ENCODE data around the gene MAP3K3. TPM values are rescaled to one million over a fixed set of nuclear protein-coding genes. Genes with fewer than 3 reads are reported as not detected.

The MAP3K3 gene
- polyA plus RNA-seq, 4 donors: 8.1 to 17.1 (median 11.1) TPM

GRCh38 chr17:63626551-63627180 is 4.4 kb downstream of the MAP3K3 start:
- DNase-seq: no peak
- H3K4me3 ChIP-seq (ENCODE audit: low read depth in 1 of 3, low read length in 3 of 3): no peak overlapping the region
- no peak for FAIRE-seq
- no peak overlapping the region for H3K27ac ChIP-seq (ENCODE audit: low read depth in 1 of 3, low read length in 2 of 3)
- H3K36me3 ChIP-seq (ENCODE audit: control insufficient read depth in 3 of 3, insufficient read depth in 2 of 3, low read depth in 1 of 3, low read length in 3 of 3): peaks cover 0 to 2% (median 0%) of the 10 kb centered on the region in 3 donors
- H3K9me3 ChIP-seq (ENCODE audit: control insufficient read depth in 2 of 2, insufficient read depth in 1 of 2, low read depth in 1 of 2, low read length in 1 of 2): no peaks in the 10 kb centered on the region
- H3K27me3 ChIP-seq (ENCODE audit: control insufficient read depth in 3 of 3, insufficient read depth in 3 of 3, low read length in 3 of 3): no peaks in the 10 kb centered on the region
- H3K4me1 ChIP-seq (ENCODE audit: control insufficient read depth in 3 of 3, insufficient read depth in 2 of 3, low read depth in 1 of 3, low read length in 2 of 3): peaks cover 4 to 12% (median 6%) of the 10 kb centered on the region in 3 donors
- 57 to 64% (median 58%) methylated on average over 4 of the region's 4 CpGs for WGBS, 3 donors

- H3K4me1 ChIP-seq (ENCODE audit: control insufficient read depth in 3 of 3, insufficient read depth in 2 of 3, low read depth in 1 of 3, low read length in 2 of 3): peaks cover 0 to 6% (median 3%) of the 10 kb centered on the region in 3 donors
- no peaks in the 10 kb centered on the region for H3K27me3 ChIP-seq (ENCODE audit: control insufficient read depth in 3 of 3, insufficient read depth in 3 of 3, low read length in 3 of 3)
- no peak for DNase-seq
- H3K27ac ChIP-seq (ENCODE audit: low read depth in 1 of 3, low read length in 2 of 3): no peak overlapping the region
- H3K9me3 ChIP-seq (ENCODE audit: control insufficient read depth in 2 of 2, insufficient read depth in 1 of 2, low read depth in 1 of 2, low read length in 1 of 2): no peaks in the 10 kb centered on the region
- no peak overlapping the region for H3K4me3 ChIP-seq (ENCODE audit: low read depth in 1 of 3, low read length in 3 of 3)
- no peak for FAIRE-seq
- H3K36me3 ChIP-seq (ENCODE audit: control insufficient read depth in 3 of 3, insufficient read depth in 2 of 3, low read depth in 1 of 3, low read length in 3 of 3): peaks cover 0 to 7% (median 0%) of the 10 kb centered on the region in 3 donors
- WGBS, 3 donors: 71 to 76% (median 71%) methylated on average over 1 of the region's 1 CpG
These were observed 7.4 kb downstream of the MAP3K3 start for GRCh38 chr17:63629627-63630026.

- H3K27ac ChIP-seq (ENCODE audit: low read depth in 1 of 3, low read length in 2 of 3): no peak overlapping the region
These were observed 8.8 kb downstream of the MAP3K3 start for GRCh38 chr17:63631062-63631461.

GRCh38 chr17:63631626-63632025 is 9.4 kb downstream of the MAP3K3 start:
- H3K36me3 ChIP-seq (ENCODE audit: control insufficient read depth in 3 of 3, insufficient read depth in 2 of 3, low read depth in 1 of 3, low read length in 3 of 3): peaks cover 3 to 13% (median 7%) of the 10 kb centered on the region in 3 donors
- WGBS, 3 donors: 86 to 100% (median 97%) methylated on average over 1 of the region's 1 CpG
- no peak overlapping the region for H3K4me3 ChIP-seq (ENCODE audit: low read depth in 1 of 3, low read length in 3 of 3)
- no peak for DNase-seq
- H3K4me1 ChIP-seq (ENCODE audit: control insufficient read depth in 3 of 3, insufficient read depth in 2 of 3, low read depth in 1 of 3, low read length in 2 of 3): peaks cover 0 to 6% (median 3%) of the 10 kb centered on the region in 3 donors
- FAIRE-seq: no peak
- no peaks in the 10 kb centered on the region for H3K9me3 ChIP-seq (ENCODE audit: control insufficient read depth in 2 of 2, insufficient read depth in 1 of 2, low read depth in 1 of 2, low read length in 1 of 2)
- no peak overlapping the region for H3K27ac ChIP-seq (ENCODE audit: low read depth in 1 of 3, low read length in 2 of 3)
- no peaks in the 10 kb centered on the region for H3K27me3 ChIP-seq (ENCODE audit: control insufficient read depth in 3 of 3, insufficient read depth in 3 of 3, low read length in 3 of 3)

More at GRCh38 chr17:63631062-63631461, 8.8 kb downstream of the MAP3K3 start:
- H3K36me3 ChIP-seq (ENCODE audit: control insufficient read depth in 3 of 3, insufficient read depth in 2 of 3, low read depth in 1 of 3, low read length in 3 of 3): peaks cover 0 to 9% (median 3%) of the 10 kb centered on the region in 3 donors
- no peaks in the 10 kb centered on the region for H3K27me3 ChIP-seq (ENCODE audit: control insufficient read depth in 3 of 3, insufficient read depth in 3 of 3, low read length in 3 of 3)
- FAIRE-seq (no peak), DNase-seq (no peak)
- no peak overlapping the region for H3K4me3 ChIP-seq (ENCODE audit: low read depth in 1 of 3, low read length in 3 of 3)
- H3K4me1 ChIP-seq (ENCODE audit: control insufficient read depth in 3 of 3, insufficient read depth in 2 of 3, low read depth in 1 of 3, low read length in 2 of 3): peaks cover 0 to 6% (median 3%) of the 10 kb centered on the region in 3 donors
- no peaks in the 10 kb centered on the region for H3K9me3 ChIP-seq (ENCODE audit: control insufficient read depth in 2 of 2, insufficient read depth in 1 of 2, low read depth in 1 of 2, low read length in 1 of 2)
- WGBS, 3 donors: 85 to 87% (median 87%) methylated on average over 3 of the region's 3 CpGs

- no peak for DNase-seq
- Histone ChIP-seq H3K4me1 (ENCODE audit: control insufficient read depth in 3 of 3, insufficient read depth in 2 of 3, low read depth in 1 of 3, low read length in 2 of 3) (peaks cover 0 to 3% (median 0%) of the 10 kb centered on the region in 3 donors), H3K27ac (ENCODE audit: low read depth in 1 of 3, low read length in 2 of 3) (no peak overlapping the region), H3K36me3 (ENCODE audit: control insufficient read depth in 3 of 3, insufficient read depth in 2 of 3, low read depth in 1 of 3, low read length in 3 of 3) (peaks cover 3 to 19% (median 10%) of the 10 kb centered on the region in 3 donors), H3K4me3 (ENCODE audit: low read depth in 1 of 3, low read length in 3 of 3) (no peak overlapping the region), H3K9me3 (ENCODE audit: control insufficient read depth in 2 of 2, insufficient read depth in 1 of 2, low read depth in 1 of 2, low read length in 1 of 2) (no peaks in the 10 kb centered on the region), H3K27me3 (ENCODE audit: control insufficient read depth in 3 of 3, insufficient read depth in 3 of 3, low read length in 3 of 3) (no peaks in the 10 kb centered on the region)
- FAIRE-seq: no peak
These were observed 11.5 kb downstream of the MAP3K3 start for GRCh38 chr17:63633742-63634141.

- H3K27ac ChIP-seq (ENCODE audit: low read depth in 1 of 3, low read length in 2 of 3): no peak overlapping the region
- H3K27me3 ChIP-seq (ENCODE audit: control insufficient read depth in 3 of 3, insufficient read depth in 3 of 3, low read length in 3 of 3): no peaks in the 10 kb centered on the region
- no peak overlapping the region for H3K4me3 ChIP-seq (ENCODE audit: low read depth in 1 of 3, low read length in 3 of 3)
- 66 to 92% (median 90%) methylated on average over 4 of the region's 4 CpGs for WGBS, 3 donors
- H3K4me1 ChIP-seq (ENCODE audit: control insufficient read depth in 3 of 3, insufficient read depth in 2 of 3, low read depth in 1 of 3, low read length in 2 of 3): peaks cover 0 to 3% (median 0%) of the 10 kb centered on the region in 3 donors
- H3K9me3 ChIP-seq (ENCODE audit: control insufficient read depth in 2 of 2, insufficient read depth in 1 of 2, low read depth in 1 of 2, low read length in 1 of 2): no peaks in the 10 kb centered on the region
- DNase-seq: no peak
- FAIRE-seq: no peak
- H3K36me3 ChIP-seq (ENCODE audit: control insufficient read depth in 3 of 3, insufficient read depth in 2 of 3, low read depth in 1 of 3, low read length in 3 of 3): peaks cover 3 to 17% (median 10%) of the 10 kb centered on the region in 3 donors
These were observed 11.9 kb downstream of the MAP3K3 start for GRCh38 chr17:63634163-63634562.

GRCh38 chr17:63634816-63635215 is 12.6 kb downstream of the MAP3K3 start:
- Histone ChIP-seq H3K4me1 (ENCODE audit: control insufficient read depth in 3 of 3, insufficient read depth in 2 of 3, low read depth in 1 of 3, low read length in 2 of 3) (no peaks in the 10 kb centered on the region), H3K27ac (ENCODE audit: low read depth in 1 of 3, low read length in 2 of 3) (no peak overlapping the region), H3K4me3 (ENCODE audit: low read depth in 1 of 3, low read length in 3 of 3) (no peak overlapping the region), H3K9me3 (ENCODE audit: control insufficient read depth in 2 of 2, insufficient read depth in 1 of 2, low read depth in 1 of 2, low read length in 1 of 2) (no peaks in the 10 kb centered on the region), H3K27me3 (ENCODE audit: control insufficient read depth in 3 of 3, insufficient read depth in 3 of 3, low read length in 3 of 3) (no peaks in the 10 kb centered on the region), H3K36me3 (ENCODE audit: control insufficient read depth in 3 of 3, insufficient read depth in 2 of 3, low read depth in 1 of 3, low read length in 3 of 3) (peaks cover 3 to 17% (median 10%) of the 10 kb centered on the region in 3 donors)
- 96 to 100% (median 96%) methylated on average over 1 of the region's 1 CpG for WGBS, 3 donors
- DNase-seq (no peak), FAIRE-seq (no peak)

GRCh38 chr17:63635290-63635689 is 13.1 kb downstream of the MAP3K3 start:
- H3K27ac ChIP-seq (ENCODE audit: low read depth in 1 of 3, low read length in 2 of 3): no peak overlapping the region

GRCh38 chr17:63635787-63636186 is 13.6 kb downstream of the MAP3K3 start:
- H3K27ac ChIP-seq (ENCODE audit: low read depth in 1 of 3, low read length in 2 of 3): no peak overlapping the region
- no peaks in the 10 kb centered on the region for H3K27me3 ChIP-seq (ENCODE audit: control insufficient read depth in 3 of 3, insufficient read depth in 3 of 3, low read length in 3 of 3)
- no peaks in the 10 kb centered on the region for H3K4me1 ChIP-seq (ENCODE audit: control insufficient read depth in 3 of 3, insufficient read depth in 2 of 3, low read depth in 1 of 3, low read length in 2 of 3)
- 90 to 97% (median 92%) methylated on average over 2 of the region's 2 CpGs for WGBS, 3 donors
- H3K36me3 ChIP-seq (ENCODE audit: control insufficient read depth in 3 of 3, insufficient read depth in 2 of 3, low read depth in 1 of 3, low read length in 3 of 3): peaks cover 3 to 17% (median 10%) of the 10 kb centered on the region in 3 donors
- no peak overlapping the region for H3K4me3 ChIP-seq (ENCODE audit: low read depth in 1 of 3, low read length in 3 of 3)
- FAIRE-seq (no peak), DNase-seq (no peak)
- no peaks in the 10 kb centered on the region for H3K9me3 ChIP-seq (ENCODE audit: control insufficient read depth in 2 of 2, insufficient read depth in 1 of 2, low read depth in 1 of 2, low read length in 1 of 2)

More at GRCh38 chr17:63635290-63635689, 13.1 kb downstream of the MAP3K3 start:
- WGBS, 3 donors: 84 to 89% (median 88%) methylated on average over 2 of the region's 2 CpGs
- DNase-seq (no peak), FAIRE-seq (no peak)
- H3K9me3 ChIP-seq (ENCODE audit: control insufficient read depth in 2 of 2, insufficient read depth in 1 of 2, low read depth in 1 of 2, low read length in 1 of 2): no peaks in the 10 kb centered on the region
- peaks cover 3 to 17% (median 10%) of the 10 kb centered on the region in 3 donors for H3K36me3 ChIP-seq (ENCODE audit: control insufficient read depth in 3 of 3, insufficient read depth in 2 of 3, low read depth in 1 of 3, low read length in 3 of 3)
- H3K27me3 ChIP-seq (ENCODE audit: control insufficient read depth in 3 of 3, insufficient read depth in 3 of 3, low read length in 3 of 3): no peaks in the 10 kb centered on the region
- no peaks in the 10 kb centered on the region for H3K4me1 ChIP-seq (ENCODE audit: control insufficient read depth in 3 of 3, insufficient read depth in 2 of 3, low read depth in 1 of 3, low read length in 2 of 3)
- H3K4me3 ChIP-seq (ENCODE audit: low read depth in 1 of 3, low read length in 3 of 3): no peak overlapping the region
